Measurements from ENCODE around the gene OR2L3.

The OR2L3 gene, protein sequence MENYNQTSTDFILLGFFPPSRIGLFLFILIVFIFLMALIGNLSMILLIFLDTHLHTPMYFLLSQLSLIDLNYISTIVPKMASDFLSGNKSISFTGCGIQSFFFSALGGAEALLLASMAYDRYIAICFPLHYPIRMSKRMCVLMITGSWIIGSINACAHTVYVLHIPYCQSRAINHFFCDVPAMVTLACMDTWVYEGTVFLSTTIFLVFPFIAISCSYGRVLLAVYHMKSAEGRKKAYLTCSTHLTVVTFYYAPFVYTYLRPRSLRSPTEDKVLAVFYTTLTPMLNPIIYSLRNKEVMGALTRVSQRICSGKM

GRCh38 chr1:248046536-248046935, at the start of gene OR2L3:
OR2L3 (plus strand) TSS chr1:248046836; CDS start chr1:248060682, 13,846 bp downstream.
- DNase-seq (ENCODE audit: low read depth), result no peak

GRCh38 chr1:247998811-247999210, 47.8 kb upstream of the OR2L3 start:
- no peak overlapping the region for H3K4me3 ChIP-seq (ENCODE audit: control insufficient read depth, low read depth, low read length)
- DNase-seq (ENCODE audit: low read depth), result no peak
- TF ChIP-seq CTCF (IDR thresholded peaks at IDR 0.05; ENCODE audit: control insufficient read depth, insufficient read depth, low read depth, low read length, missing control alignments), result no peak

More at GRCh38 chr1:248046536-248046935, at the start of gene OR2L3:
- TF ChIP-seq CTCF (IDR thresholded peaks at IDR 0.05; ENCODE audit: control insufficient read depth, insufficient read depth, low read depth, low read length, missing control alignments), result no peak
- H3K4me3 ChIP-seq (ENCODE audit: control insufficient read depth, low read depth, low read length), result no peak within 1 kb of the TSS

DNA sequence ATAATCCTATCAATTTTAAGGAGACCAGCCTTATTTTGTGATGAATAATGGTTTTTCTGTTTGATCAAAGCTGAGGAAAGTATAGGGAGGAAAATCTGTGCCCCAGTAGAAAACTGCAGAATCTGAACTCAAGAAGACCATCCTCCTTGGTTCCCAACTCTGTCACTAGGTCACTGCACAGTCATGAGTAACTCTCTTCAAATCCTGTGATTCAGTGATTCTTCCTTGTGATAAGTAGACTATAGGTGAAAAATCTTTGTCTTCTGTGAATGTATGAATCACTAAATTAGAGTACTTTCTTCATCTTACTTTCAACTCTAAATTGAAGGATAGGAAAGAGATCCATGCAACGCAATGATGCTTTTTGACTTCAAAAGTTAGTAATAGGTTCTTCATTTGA, 46.5 kb upstream of the OR2L3 start:
- no peak overlapping the region for H3K4me3 ChIP-seq (ENCODE audit: control insufficient read depth, low read depth, low read length)
- no peak for TF ChIP-seq CTCF (IDR thresholded peaks at IDR 0.05; ENCODE audit: control insufficient read depth, insufficient read depth, low read depth, low read length, missing control alignments)
- DNase-seq (ENCODE audit: low read depth), result no peak

DNA sequence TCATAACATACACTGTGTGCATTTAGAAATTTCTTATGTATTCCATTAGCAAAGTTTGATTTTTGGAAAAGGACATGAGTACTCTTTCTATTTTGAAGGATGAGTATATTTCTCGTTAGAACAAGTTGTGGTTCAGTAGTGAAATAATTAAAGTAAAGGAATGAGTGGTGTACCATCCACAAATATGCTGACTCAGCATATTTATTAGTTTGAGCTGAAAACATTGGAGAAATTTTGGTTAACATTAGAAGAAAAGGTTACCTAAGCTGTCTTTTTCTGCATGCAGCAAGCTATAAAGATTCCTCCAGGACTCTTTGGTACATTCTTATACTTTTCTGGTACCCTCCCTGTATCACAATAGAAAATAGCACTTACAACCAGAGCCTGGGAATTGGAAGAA, 38.9 kb upstream of the OR2L3 start:
- no peak overlapping the region for H3K4me3 ChIP-seq (ENCODE audit: control insufficient read depth, low read depth, low read length)
- no peak for DNase-seq (ENCODE audit: low read depth)
- no peak for TF ChIP-seq CTCF (IDR thresholded peaks at IDR 0.05; ENCODE audit: control insufficient read depth, insufficient read depth, low read depth, low read length, missing control alignments)

GRCh38 chr1:248009681-248010080, 37.0 kb upstream of the OR2L3 start:
- TF ChIP-seq CTCF (IDR thresholded peaks at IDR 0.05; ENCODE audit: control insufficient read depth, insufficient read depth, low read depth, low read length, missing control alignments), result no peak
- H3K4me3 ChIP-seq (ENCODE audit: control insufficient read depth, low read depth, low read length), result no peak overlapping the region
- no peak for DNase-seq (ENCODE audit: low read depth)

GRCh38 chr1:248013229-248013710, 33.4 kb upstream of the OR2L3 start, which contains the start of gene OR2L5:
OR2L5 (plus strand) TSS chr1:248013660; CDS start chr1:248021948, 8,288 bp downstream.
- DNase-seq (ENCODE audit: low read depth), result no peak
- no peak for TF ChIP-seq CTCF (IDR thresholded peaks at IDR 0.05; ENCODE audit: control insufficient read depth, insufficient read depth, low read depth, low read length, missing control alignments)
- no peak within 1 kb of the TSS for H3K4me3 ChIP-seq (ENCODE audit: control insufficient read depth, low read depth, low read length)
